Measurements from ENCODE around the gene GUCD1. TPM values are rescaled to one million over a fixed set of nuclear protein-coding genes. Genes with fewer than 3 reads are reported as not detected.

GUCD1 gene
- total and polyA plus RNA-seq, 2 of the 13 experiments (the other 11 are each of a cell fraction or from before 2014, with no cell fraction given): 128 to 245 TPM

DNA sequence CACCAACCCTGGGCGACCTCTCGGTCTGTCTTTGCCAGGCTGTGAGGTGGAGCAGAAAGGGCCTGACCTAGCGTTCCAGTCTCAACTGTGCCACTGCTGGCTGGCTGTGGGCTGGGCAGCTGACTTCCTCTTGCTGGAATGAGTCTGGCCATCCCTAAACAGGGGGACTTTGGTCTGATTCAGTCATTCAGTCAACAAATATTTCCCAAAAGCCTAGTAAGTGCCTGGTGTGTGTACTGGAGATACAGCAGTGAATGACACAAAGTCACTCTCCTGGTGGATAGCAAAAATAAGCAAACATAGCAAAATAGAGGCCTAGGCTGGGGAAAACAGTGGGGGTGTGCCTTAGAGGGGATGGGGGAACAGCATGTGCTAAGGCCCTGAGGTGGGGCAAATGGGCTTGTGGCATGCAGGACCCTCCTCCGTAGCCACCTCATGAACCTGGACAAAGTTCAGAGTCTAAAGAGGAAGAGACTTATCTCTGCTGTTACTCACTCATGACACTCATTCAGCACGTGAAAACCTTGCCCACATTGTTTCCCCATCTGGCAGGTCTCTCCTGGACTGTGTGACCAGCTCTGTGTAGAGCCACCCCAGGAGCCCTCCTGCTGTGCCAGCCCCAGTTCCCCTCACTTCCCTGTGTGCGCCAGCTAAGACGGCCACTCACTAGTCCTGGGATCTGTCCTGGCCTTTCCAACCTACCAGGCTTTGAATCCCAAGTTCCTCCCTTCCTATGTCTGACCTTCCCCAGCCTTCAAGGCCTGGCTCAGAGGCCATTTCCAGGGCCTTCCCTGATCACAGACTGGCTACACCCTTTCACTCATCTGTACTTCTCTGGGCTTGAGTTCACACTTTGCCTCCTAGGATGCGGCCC lies 4.7 kb downstream of the GUCD1 start (continued):
- TF ChIP-seq RERE (CRISPR knock-in tag; IDR thresholded peaks at IDR 0.05; ENCODE audit: low read depth): peak; percentile 53; the same call in 1 of the 2 replicates
- no peak for TF ChIP-seq SUZ12 (IDR thresholded peaks at IDR 0.05; ENCODE audit: low read depth, low read length)
- TF ChIP-seq TEAD2 (CRISPR knock-in tag; IDR thresholded peaks at IDR 0.05): 0 out of 2 replicates have a peak, but pooled peaks have one; percentile 11
- TF ChIP-seq ZNF503 (CRISPR knock-in tag; IDR thresholded peaks at IDR 0.05): peak; percentile 65; the same call in 1 of the 2 replicates
- no peak for TF ChIP-seq ZNF777 (CRISPR knock-in tag; IDR thresholded peaks at IDR 0.05)
- TF ChIP-seq, protein P1, sequence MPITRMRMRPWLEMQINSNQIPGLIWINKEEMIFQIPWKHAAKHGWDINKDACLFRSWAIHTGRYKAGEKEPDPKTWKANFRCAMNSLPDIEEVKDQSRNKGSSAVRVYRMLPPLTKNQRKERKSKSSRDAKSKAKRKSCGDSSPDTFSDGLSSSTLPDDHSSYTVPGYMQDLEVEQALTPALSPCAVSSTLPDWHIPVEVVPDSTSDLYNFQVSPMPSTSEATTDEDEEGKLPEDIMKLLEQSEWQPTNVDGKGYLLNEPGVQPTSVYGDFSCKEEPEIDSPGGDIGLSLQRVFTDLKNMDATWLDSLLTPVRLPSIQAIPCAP (CRISPR knock-in tag; IDR thresholded peaks at IDR 0.05; ENCODE audit: low read depth): no peak
- peak; percentile 95 for TF ChIP-seq ZNF124 (CRISPR knock-in tag; IDR thresholded peaks at IDR 0.05)
- TF ChIP-seq ZFP82 (CRISPR knock-in tag; IDR thresholded peaks at IDR 0.05; ENCODE audit: borderline replicate concordance): no peak
- 0 out of 2 replicates have a peak, but pooled peaks have one; percentile 23 for TF ChIP-seq ZNF512B (CRISPR knock-in tag; IDR thresholded peaks at IDR 0.05; ENCODE audit: borderline replicate concordance)
- TF ChIP-seq ZMYM3 (CRISPR knock-in tag; IDR thresholded peaks at IDR 0.05): peak; percentile 90
- TF ChIP-seq, protein P2, sequence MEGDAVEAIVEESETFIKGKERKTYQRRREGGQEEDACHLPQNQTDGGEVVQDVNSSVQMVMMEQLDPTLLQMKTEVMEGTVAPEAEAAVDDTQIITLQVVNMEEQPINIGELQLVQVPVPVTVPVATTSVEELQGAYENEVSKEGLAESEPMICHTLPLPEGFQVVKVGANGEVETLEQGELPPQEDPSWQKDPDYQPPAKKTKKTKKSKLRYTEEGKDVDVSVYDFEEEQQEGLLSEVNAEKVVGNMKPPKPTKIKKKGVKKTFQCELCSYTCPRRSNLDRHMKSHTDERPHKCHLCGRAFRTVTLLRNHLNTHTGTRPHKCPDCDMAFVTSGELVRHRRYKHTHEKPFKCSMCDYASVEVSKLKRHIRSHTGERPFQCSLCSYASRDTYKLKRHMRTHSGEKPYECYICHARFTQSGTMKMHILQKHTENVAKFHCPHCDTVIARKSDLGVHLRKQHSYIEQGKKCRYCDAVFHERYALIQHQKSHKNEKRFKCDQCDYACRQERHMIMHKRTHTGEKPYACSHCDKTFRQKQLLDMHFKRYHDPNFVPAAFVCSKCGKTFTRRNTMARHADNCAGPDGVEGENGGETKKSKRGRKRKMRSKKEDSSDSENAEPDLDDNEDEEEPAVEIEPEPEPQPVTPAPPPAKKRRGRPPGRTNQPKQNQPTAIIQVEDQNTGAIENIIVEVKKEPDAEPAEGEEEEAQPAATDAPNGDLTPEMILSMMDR (CRISPR knock-in tag; IDR thresholded peaks at IDR 0.05): 0 out of 2 replicates have a peak, but pooled peaks have one; percentile 2
- peak; percentile 100 for TF ChIP-seq ZNF264 (CRISPR knock-in tag; IDR thresholded peaks at IDR 0.05)
- peak; percentile 34; the same call in 1 of the 2 replicates for TF ChIP-seq ZNF136 (CRISPR knock-in tag; IDR thresholded peaks at IDR 0.05; ENCODE audit: low read depth)
- peak; percentile 89 for TF ChIP-seq FOXP1 (IDR thresholded peaks at IDR 0.05)
- TF ChIP-seq FOXP1 (CRISPR knock-in tag; IDR thresholded peaks at IDR 0.05): peak; percentile 91
